Measurements from ENCODE around the gene GCLM. TPM values are rescaled to one million over a fixed set of nuclear protein-coding genes. Genes with fewer than 3 reads are reported as not detected.
A peak's percentile ranks its signal among the peaks of the same experiment; 100 is the strongest.
"Not testable (repeated sequence)": the region's sequence is repeated elsewhere in the genome, so short reads cannot be mapped to it uniquely, and the experiment has no call there.

Gene GCLM
- total RNA-seq, 2 experiments from 2014 or later, result 40.1 to 42.1 TPM

DNA sequence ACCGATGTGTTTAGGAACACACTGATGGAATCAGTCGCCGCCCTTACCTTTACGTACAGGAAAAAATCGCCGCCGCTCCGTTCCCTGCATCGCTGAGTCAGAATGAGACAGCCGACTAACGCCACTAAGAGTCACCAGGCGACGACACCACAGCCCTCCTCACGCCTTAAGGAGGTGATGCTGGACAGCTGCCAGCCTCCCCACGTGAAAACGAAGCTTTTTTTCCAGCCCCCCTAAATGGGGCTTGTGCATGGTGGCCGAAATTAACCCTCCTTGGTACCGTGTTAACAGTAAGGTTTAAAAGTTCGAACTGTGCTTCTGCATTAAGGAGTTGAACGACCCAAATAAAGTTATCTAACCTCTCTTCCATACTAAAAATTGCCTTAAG lies 30.7 kb downstream of the GCLM start:
- POLR2A ChIA-PET, result interaction anchor here (0.9 to 3.3 kb wide), 11 partner anchors 9 to 799 kb away, joined by 3 to 24 read pairs (median 6); partner anchors contain the start of genes DR1, GCLM and MTF2
- H3K27me3 Mint-ChIP-seq, result no peaks in the 10 kb centered on the region

DNA sequence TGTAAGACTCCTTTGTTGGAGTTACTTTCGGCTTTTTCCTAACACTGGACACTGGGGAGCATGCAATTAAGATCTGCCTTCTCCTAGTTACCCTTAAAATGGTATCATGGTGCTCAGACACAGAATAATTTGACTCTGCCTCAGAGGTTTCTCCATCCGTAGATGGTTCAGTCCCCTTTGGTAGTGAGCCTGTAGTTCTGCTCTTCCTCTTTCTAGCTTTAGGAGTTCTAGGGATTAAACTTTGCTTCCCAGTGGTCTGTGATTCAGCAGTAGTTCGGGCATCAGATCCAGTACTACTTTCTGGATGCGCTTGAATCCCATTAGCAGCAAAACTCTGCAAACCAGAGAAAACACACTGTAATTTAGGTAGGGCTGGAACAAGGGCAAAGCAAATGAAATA lies 31.7 kb downstream of the GCLM start:
- H3K4me3 Mint-ChIP-seq, result peak overlapping the region; percentile 88
- peaks cover 45% of the 10 kb centered on the region for H3K36me3 Mint-ChIP-seq (ENCODE audit: low read depth)
- H3K27me3 Mint-ChIP-seq, result no peaks in the 10 kb centered on the region
- ChIA-PET CTCF (interaction anchor here (2.7 kb wide), 1 partner anchor 31 kb away, joined by 14 read pairs; no protein-coding TSS in a partner anchor), POLR2A (interaction anchor here (1.3 to 3.3 kb wide), 2 partner anchors 27 to 798 kb away, joined by 4 to 23 read pairs; partner anchors contain the start of gene MTF2)
- H3K27ac Mint-ChIP-seq, result peak overlapping the region; percentile 90
- H3K4me1 Mint-ChIP-seq, result peaks cover 51% of the 10 kb centered on the region
- H3K9me3 Mint-ChIP-seq, result no peaks in the 10 kb centered on the region
- DNase-seq, result no peak

More for the DNA sequence above, 30.7 kb downstream of the GCLM start:
- peaks cover 54% of the 10 kb centered on the region for H3K4me1 Mint-ChIP-seq
- DNase-seq, result peak; percentile 69
- H3K36me3 Mint-ChIP-seq (ENCODE audit: low read depth), result peaks cover 48% of the 10 kb centered on the region
- peak overlapping the region; percentile 88 for H3K4me3 Mint-ChIP-seq
- CTCF ChIA-PET, result interaction anchor here (1.2 to 2.7 kb wide), 2 partner anchors 32 to 34 kb away, joined by 3 to 14 read pairs; no protein-coding TSS in a partner anchor
- peak overlapping the region; percentile 90 for H3K27ac Mint-ChIP-seq
- H3K9me3 Mint-ChIP-seq, result no peaks in the 10 kb centered on the region

DNA sequence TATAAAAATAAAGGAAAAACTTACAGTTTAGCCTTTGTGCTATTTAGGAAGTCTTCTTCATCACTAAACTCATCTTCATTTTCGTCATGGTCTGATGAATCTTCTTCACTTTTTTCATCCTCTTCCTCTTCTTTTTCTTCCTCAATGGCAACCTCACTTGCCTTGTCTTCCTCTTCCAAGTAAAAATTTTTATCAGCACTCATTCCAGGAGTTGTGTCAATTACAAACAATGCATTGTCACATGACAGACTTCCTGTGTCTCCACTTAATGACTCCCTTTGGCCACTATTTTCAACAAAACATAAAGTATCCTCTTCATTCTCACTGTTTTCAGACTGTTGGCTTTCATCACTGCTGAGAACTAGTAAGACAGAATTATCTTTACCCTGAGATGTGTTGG lies 33.0 kb downstream of the GCLM start:
- Mint-ChIP-seq H3K27me3 (no peaks in the 10 kb centered on the region), H3K4me3 (peak overlapping the region; percentile 45), H3K36me3 (ENCODE audit: low read depth) (peaks cover 58% of the 10 kb centered on the region), H3K9me3 (no peaks in the 10 kb centered on the region), H3K4me1 (peaks cover 51% of the 10 kb centered on the region), H3K27ac (peak overlapping the region; percentile 90)
- DNase-seq, result no peak
- POLR2A ChIA-PET, result no interaction called here
- CTCF ChIA-PET, result no interaction called here

DNA sequence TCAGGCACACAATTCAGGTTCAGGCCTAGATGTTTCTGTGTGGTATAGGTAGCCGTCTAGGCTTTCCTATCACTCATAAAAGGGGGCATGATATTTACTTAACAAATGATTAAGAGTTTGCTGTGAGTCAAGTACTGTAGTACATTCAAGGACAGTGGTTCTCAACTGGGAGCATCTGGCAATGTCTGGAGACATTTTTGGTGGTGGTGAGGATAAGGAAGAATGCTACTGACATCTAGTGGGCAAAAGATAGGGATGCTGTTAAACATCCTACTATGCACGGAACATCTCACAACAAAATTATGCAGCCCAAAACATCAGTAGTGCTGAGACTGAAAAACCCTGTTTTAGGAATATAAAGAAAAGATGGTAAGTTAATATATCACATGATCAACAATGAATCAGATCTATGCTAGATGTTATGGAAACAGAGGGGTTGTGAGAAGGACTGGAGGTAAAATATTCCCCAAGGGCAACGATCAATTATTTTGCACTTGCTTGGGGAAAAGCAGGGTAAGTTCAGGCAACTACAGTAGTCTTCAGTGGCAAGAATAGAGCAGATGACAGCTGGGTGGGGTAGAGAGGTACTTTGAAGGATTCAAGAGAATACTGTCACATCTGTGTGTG lies 35.1 kb downstream of the GCLM start:
- peaks cover 72% of the 10 kb centered on the region for H3K36me3 Mint-ChIP-seq (ENCODE audit: low read depth)

GRCh38 chr1:93871366-93871765 lies 37.9 kb downstream of the GCLM start:
- no peak for DNase-seq
- POLR2A ChIA-PET, result interaction anchor here (1.5 kb wide), 1 partner anchor 25 kb away, joined by 3 read pairs; no protein-coding TSS in a partner anchor
- Mint-ChIP-seq H3K36me3 (ENCODE audit: low read depth) (peaks cover 66% of the 10 kb centered on the region), H3K4me1 (peaks cover 17% of the 10 kb centered on the region), H3K4me3 (no peak overlapping the region), H3K27ac (no peak overlapping the region), H3K9me3 (no peaks in the 10 kb centered on the region), H3K27me3 (no peaks in the 10 kb centered on the region)
- CTCF ChIA-PET, result interaction anchor here (1.4 kb wide), 1 partner anchor 22 kb away, joined by 3 read pairs; no protein-coding TSS in a partner anchor

More for the DNA sequence above, 35.1 kb downstream of the GCLM start:
- no peaks in the 10 kb centered on the region for H3K27me3 Mint-ChIP-seq
- peaks cover 41% of the 10 kb centered on the region for H3K4me1 Mint-ChIP-seq
- DNase-seq, result no peak
- H3K27ac Mint-ChIP-seq, result peak overlapping the region; percentile 27
- CTCF ChIA-PET, result interaction anchor here (1.1 to 1.5 kb wide), 4 partner anchors 24 to 61 kb away, joined by 3 to 6 read pairs (median 4); no protein-coding TSS in a partner anchor
- no peaks in the 10 kb centered on the region for H3K9me3 Mint-ChIP-seq
- POLR2A ChIA-PET, result no interaction called here
- no peak overlapping the region for H3K4me3 Mint-ChIP-seq

DNA sequence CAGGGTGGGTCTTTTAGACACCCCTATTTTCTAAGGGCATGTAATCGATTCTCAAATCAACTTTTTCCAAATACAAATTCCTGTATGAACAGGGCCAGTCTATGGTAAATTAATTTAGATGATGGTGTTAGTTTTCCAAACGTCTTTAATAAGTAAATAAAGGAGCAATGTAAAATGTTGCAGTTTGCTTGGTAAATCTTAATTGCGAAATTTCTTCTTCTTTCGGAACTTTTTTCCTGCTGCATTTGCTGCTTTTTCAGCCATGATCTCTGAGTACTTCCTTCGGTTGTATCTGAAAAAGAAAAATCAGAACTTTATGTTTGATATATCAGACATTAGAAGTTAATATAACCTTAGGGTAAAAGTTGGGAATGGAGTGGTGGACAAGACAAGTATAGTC lies 39.6 kb downstream of the GCLM start:
- Mint-ChIP-seq H3K27me3 (no peaks in the 10 kb centered on the region), H3K4me3 (no peak overlapping the region), H3K27ac (no peak overlapping the region), H3K9me3 (no peaks in the 10 kb centered on the region), H3K4me1 (peaks cover 6% of the 10 kb centered on the region), H3K36me3 (ENCODE audit: low read depth) (peaks cover 53% of the 10 kb centered on the region)
- ChIA-PET CTCF (no interaction called here), POLR2A (no interaction called here)
- no peak for DNase-seq

DNA sequence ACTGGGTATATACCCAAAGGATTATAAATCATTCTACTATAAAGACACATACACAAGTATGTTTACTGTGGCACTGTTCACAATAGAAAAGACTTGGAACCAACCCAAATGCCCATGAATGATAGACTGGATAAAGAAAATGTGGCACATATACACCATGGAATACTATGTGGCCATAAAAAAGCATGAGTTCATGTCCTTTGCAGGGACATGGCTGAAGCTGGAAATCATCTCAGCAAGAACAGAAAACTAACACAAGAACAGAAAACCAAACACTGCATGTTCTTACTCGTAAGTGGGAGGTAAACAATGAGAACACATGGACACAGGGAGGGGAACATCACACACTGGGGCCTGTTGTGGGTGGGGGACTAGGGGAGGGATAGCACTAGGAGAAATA lies 40.7 kb downstream of the GCLM start:
- POLR2A ChIA-PET, H3K9me3 Mint-ChIP-seq, DNase-seq, H3K27me3 Mint-ChIP-seq, H3K4me3 Mint-ChIP-seq, CTCF ChIA-PET, H3K27ac Mint-ChIP-seq, H3K4me1 Mint-ChIP-seq: not testable (repeated sequence)
- peaks cover 44% of the 10 kb centered on the region for H3K36me3 Mint-ChIP-seq (ENCODE audit: low read depth)

DNA sequence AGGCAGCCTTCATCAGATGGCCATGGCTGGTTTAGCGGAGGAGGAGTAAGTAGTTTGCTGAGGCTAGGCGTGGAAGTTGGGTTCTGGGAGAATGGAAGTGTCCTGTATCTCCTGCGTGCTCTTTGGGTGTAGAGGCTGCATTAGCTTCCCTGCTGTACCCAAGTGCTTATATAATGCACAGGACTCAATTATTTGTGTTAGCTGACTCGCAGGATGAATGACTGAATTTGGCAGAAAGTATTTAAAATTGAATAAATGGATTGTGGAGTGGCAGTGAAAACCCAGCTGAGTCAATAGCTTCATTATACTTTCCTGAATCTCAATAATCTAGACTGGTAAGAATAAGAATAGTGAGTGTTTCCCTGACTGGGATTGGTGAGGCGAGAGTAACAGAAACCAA lies 44.0 kb downstream of the GCLM start:
- peaks cover 5% of the 10 kb centered on the region for H3K27me3 Mint-ChIP-seq
- ChIA-PET CTCF (no interaction called here), POLR2A (interaction anchor here (1.3 kb wide), 1 partner anchor 44 kb away, joined by 3 read pairs; the partner anchor contains the start of gene GCLM)

GRCh38 chr1:93864175-93864574 lies 45.1 kb downstream of the GCLM start:
- Mint-ChIP-seq H3K4me1 (no peaks in the 10 kb centered on the region), H3K36me3 (ENCODE audit: low read depth) (peaks cover 15% of the 10 kb centered on the region), H3K4me3 (no peak overlapping the region), H3K27ac (no peak overlapping the region), H3K27me3 (peaks cover 14% of the 10 kb centered on the region), H3K9me3 (no peaks in the 10 kb centered on the region)
- ChIA-PET CTCF (no interaction called here), POLR2A (no interaction called here)
- no peak for DNase-seq

More for the DNA sequence above, 44.0 kb downstream of the GCLM start:
- Mint-ChIP-seq H3K36me3 (ENCODE audit: low read depth) (peaks cover 22% of the 10 kb centered on the region), H3K4me3 (no peak overlapping the region), H3K9me3 (no peaks in the 10 kb centered on the region), H3K27ac (no peak overlapping the region), H3K4me1 (no peaks in the 10 kb centered on the region)
- DNase-seq, result no peak

DNA sequence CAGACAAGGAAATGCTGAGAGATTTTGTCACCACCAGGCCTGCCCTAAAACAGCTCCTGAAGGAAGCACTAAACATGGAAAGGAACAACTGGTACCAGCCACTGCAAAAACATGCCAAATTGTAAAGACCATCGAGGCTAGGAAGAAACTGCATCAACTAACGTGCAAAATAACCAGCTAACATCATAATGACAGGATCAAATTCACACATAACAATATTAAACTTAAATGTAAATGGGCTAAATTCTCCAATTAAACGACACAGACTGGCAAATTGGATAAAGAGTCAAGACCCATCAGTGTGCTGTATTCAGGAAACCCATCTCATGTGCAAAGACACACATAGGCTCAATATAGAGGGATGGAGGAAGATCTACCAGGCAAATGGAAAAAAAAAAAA lies 51.6 kb downstream of the GCLM start:
- peaks cover 52% of the 10 kb centered on the region for H3K27me3 Mint-ChIP-seq
- H3K9me3 Mint-ChIP-seq; POLR2A ChIA-PET; DNase-seq; H3K4me3 Mint-ChIP-seq; H3K4me1 Mint-ChIP-seq; H3K36me3 Mint-ChIP-seq (ENCODE audit: low read depth); CTCF ChIA-PET; H3K27ac Mint-ChIP-seq: not testable (repeated sequence)

GRCh38 chr1:93855983-93856382 lies 53.2 kb downstream of the GCLM start:
- POLR2A ChIA-PET; H3K4me3 Mint-ChIP-seq; H3K9me3 Mint-ChIP-seq; CTCF ChIA-PET; DNase-seq; H3K4me1 Mint-ChIP-seq; H3K36me3 Mint-ChIP-seq (ENCODE audit: low read depth): not testable (repeated sequence)
- H3K27ac Mint-ChIP-seq, result peak overlapping the region; percentile 3
- H3K27me3 Mint-ChIP-seq, result peaks cover 48% of the 10 kb centered on the region

GRCh38 chr1:93853940-93854339 lies 55.3 kb downstream of the GCLM start:
- Mint-ChIP-seq H3K4me1 (peaks cover 11% of the 10 kb centered on the region), H3K27me3 (peaks cover 37% of the 10 kb centered on the region), H3K27ac (no peak overlapping the region), H3K4me3 (no peak overlapping the region), H3K9me3 (no peaks in the 10 kb centered on the region), H3K36me3 (ENCODE audit: low read depth) (no peaks in the 10 kb centered on the region)
- CTCF ChIA-PET, result interaction anchor here (1.1 kb wide), 1 partner anchor 9 kb away, joined by 3 read pairs; no protein-coding TSS in a partner anchor
- DNase-seq, result no peak
- POLR2A ChIA-PET, result no interaction called here

DNA sequence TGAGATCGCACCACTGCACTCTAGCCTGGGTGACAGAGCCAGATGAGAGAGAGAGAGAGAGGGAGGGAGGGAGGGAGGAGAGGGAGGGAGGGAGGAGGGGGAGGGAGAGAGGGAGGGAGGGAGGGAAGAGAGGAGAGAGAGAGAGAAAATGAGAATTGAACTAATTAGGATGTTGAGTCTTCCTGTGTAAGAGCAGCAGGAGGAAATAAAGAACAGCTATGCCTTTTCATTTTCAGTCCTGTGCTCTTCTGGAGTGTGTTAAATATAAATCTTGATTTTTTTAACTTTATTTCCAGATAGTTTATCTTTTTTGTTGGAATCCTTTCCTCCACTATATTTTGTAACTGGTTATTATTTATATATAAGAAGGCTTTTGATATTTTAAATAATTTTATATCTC lies 57.4 kb downstream of the GCLM start:
- Mint-ChIP-seq H3K27ac (no peak overlapping the region), H3K36me3 (ENCODE audit: low read depth) (peaks cover 8% of the 10 kb centered on the region), H3K4me3 (no peak overlapping the region), H3K27me3 (peaks cover 22% of the 10 kb centered on the region), H3K4me1 (peaks cover 22% of the 10 kb centered on the region), H3K9me3 (no peaks in the 10 kb centered on the region)
- no peak for DNase-seq
- CTCF ChIA-PET, result interaction anchor here (0.6 to 1.7 kb wide), 9 partner anchors 9 to 651 kb away, joined by 3 to 7 read pairs (median 3); no protein-coding TSS in a partner anchor
- POLR2A ChIA-PET, result interaction anchor here (0.7 to 1.3 kb wide), 2 partner anchors 58 to 261 kb away, joined by 3 read pairs; partner anchors contain the start of gene GCLM
